Measurements from ENCODE around the gene PUS1. TPM values are rescaled to one million over a fixed set of nuclear protein-coding genes. Genes with fewer than 3 reads are reported as not detected.

The PUS1 gene
- total RNA-seq, 1 donor from 2014 or later, result 22.9 TPM

GRCh38 chr12:131917711-131918306 lies 11.3 kb upstream of the PUS1 start:
- Histone ChIP-seq H3K4me3 (ENCODE audit: low read depth, low read length) (no peak overlapping the region), H3K36me3 (ENCODE audit: control insufficient read depth, insufficient read depth, low read length) (peaks cover 45% of the 10 kb centered on the region), H3K27me3 (ENCODE audit: control insufficient read depth, insufficient read depth, low read length) (no peaks in the 10 kb centered on the region)
- FAIRE-seq (no peak), DNase-seq (ENCODE audit: low read depth) (no peak)
- TF ChIP-seq CTCF (IDR thresholded peaks at IDR 0.05; ENCODE audit: insufficient read depth, low read length, severe bottlenecking), result no peak

GRCh38 chr12:131918311-131919050 lies 10.6 kb upstream of the PUS1 start:
- Histone ChIP-seq H3K4me3 (ENCODE audit: low read depth, low read length) (no peak overlapping the region), H3K27me3 (ENCODE audit: control insufficient read depth, insufficient read depth, low read length) (no peaks in the 10 kb centered on the region), H3K36me3 (ENCODE audit: control insufficient read depth, insufficient read depth, low read length) (peaks cover 43% of the 10 kb centered on the region)
- DNase-seq (ENCODE audit: low read depth) (no peak), FAIRE-seq (no peak)
- no peak for TF ChIP-seq CTCF (IDR thresholded peaks at IDR 0.05; ENCODE audit: insufficient read depth, low read length, severe bottlenecking)

- no peak for FAIRE-seq
- Histone ChIP-seq H3K27me3 (ENCODE audit: control insufficient read depth, insufficient read depth, low read length) (no peaks in the 10 kb centered on the region), H3K36me3 (ENCODE audit: control insufficient read depth, insufficient read depth, low read length) (peaks cover 41% of the 10 kb centered on the region), H3K4me3 (ENCODE audit: low read depth, low read length) (no peak overlapping the region)
- DNase-seq (ENCODE audit: low read depth), result no peak
- TF ChIP-seq CTCF (IDR thresholded peaks at IDR 0.05; ENCODE audit: insufficient read depth, low read length, severe bottlenecking), result no peak
Measured at GRCh38 chr12:131919051-131919347, 10.1 kb upstream of the PUS1 start.

- no peaks in the 10 kb centered on the region for H3K27me3 ChIP-seq (ENCODE audit: control insufficient read depth, insufficient read depth, low read length)
- FAIRE-seq (no peak), DNase-seq (ENCODE audit: low read depth) (no peak)
- peaks cover 37% of the 10 kb centered on the region for H3K36me3 ChIP-seq (ENCODE audit: control insufficient read depth, insufficient read depth, low read length)
- no peak for TF ChIP-seq CTCF (IDR thresholded peaks at IDR 0.05; ENCODE audit: insufficient read depth, low read length, severe bottlenecking)
- H3K4me3 ChIP-seq (ENCODE audit: low read depth, low read length), result no peak overlapping the region
Measured at GRCh38 chr12:131919366-131920156, 9.5 kb upstream of the PUS1 start.

- Histone ChIP-seq H3K36me3 (ENCODE audit: control insufficient read depth, insufficient read depth, low read length) (peaks cover 31% of the 10 kb centered on the region), H3K4me3 (ENCODE audit: low read depth, low read length) (no peak overlapping the region), H3K27me3 (ENCODE audit: control insufficient read depth, insufficient read depth, low read length) (no peaks in the 10 kb centered on the region)
- TF ChIP-seq CTCF (IDR thresholded peaks at IDR 0.05; ENCODE audit: insufficient read depth, low read length, severe bottlenecking), result no peak
- DNase-seq (ENCODE audit: low read depth), result no peak
- FAIRE-seq, result no peak
Measured at GRCh38 chr12:131920157-131920508, 8.9 kb upstream of the PUS1 start.
